ENCODE results near the gene DNALI1. TPM values are rescaled to one million over a fixed set of nuclear protein-coding genes. Genes with fewer than 3 reads are reported as not detected.
A peak's percentile ranks its signal among the peaks of the same experiment; 100 is the strongest.

The DNALI1 gene
- total RNA-seq, result not detected

DNA sequence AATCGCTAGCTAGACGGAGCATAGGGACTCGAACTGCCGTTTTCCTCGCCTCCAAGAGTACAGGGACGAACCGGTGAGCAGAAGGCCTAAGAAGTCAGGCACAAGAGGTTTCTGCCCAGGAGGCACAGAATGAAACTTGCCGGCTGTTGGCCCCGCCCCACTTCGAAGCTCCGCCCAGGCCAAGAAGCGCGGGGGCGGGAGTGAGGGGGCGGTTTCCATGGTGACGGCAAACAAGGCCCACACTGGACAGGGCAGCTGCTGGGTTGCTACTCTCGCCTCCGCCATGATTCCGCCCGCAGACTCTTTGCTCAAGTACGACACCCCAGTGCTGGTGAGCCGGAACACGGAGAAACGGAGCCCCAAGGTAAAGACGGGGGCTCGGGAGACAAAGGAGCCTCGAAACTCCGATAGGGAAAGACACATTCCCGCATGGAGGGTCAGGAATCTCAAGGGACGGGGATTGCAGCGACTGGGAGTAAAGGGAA lies at the start of gene DNALI1:
Gene DNALI1, plus strand, starts transcription at position 229 of the 485 bp plus-strand sequence. Its CDS starts 55 bp downstream, at position 284.
- ATAC-seq, result peak; percentile 31
- H3K27me3 Mint-ChIP-seq, result peaks cover 2% of the 10 kb centered on the region
- intact Hi-C loops (cut with micrococcal nuclease), result loop anchor here (5.0 kb wide), 1 partner anchor 126 kb away; no protein-coding TSS in a partner anchor

DNA sequence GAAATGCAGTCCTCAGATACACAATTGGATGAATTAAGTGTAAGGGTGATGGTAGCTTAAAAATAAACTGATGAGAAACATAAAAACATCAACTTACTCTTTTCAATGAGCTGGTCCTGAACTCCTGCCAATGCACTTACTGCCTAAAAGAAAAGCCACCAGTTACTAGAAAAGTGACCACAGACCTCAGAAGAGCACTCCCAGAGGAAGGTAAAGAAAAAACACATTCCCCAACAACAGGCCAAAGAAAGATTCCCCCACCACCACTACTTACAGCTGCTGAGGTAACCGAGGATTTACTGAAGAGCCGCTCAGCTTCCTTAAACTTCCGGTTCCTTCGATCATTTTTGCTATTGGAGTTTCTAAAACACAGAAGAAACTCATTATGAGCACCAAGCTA lies 47.6 kb upstream of the DNALI1 start:
- ATAC-seq (no peak), DNase-seq (no peak)
- no peak overlapping the region for H3K4me3 Mint-ChIP-seq
- POLR2A ChIA-PET, result interaction anchor here (0.9 to 1.0 kb wide), 2 partner anchors 10 to 14 kb away, joined by 3 read pairs; no protein-coding TSS in a partner anchor
- H3K9me3 Mint-ChIP-seq, result no peaks in the 10 kb centered on the region
- CTCF ChIA-PET, result interaction anchor here (0.8 to 1.8 kb wide), 8 partner anchors 9 to 58 kb away, joined by 3 to 12 read pairs (median 3); no protein-coding TSS in a partner anchor
- TF ChIP-seq, protein P1, sequence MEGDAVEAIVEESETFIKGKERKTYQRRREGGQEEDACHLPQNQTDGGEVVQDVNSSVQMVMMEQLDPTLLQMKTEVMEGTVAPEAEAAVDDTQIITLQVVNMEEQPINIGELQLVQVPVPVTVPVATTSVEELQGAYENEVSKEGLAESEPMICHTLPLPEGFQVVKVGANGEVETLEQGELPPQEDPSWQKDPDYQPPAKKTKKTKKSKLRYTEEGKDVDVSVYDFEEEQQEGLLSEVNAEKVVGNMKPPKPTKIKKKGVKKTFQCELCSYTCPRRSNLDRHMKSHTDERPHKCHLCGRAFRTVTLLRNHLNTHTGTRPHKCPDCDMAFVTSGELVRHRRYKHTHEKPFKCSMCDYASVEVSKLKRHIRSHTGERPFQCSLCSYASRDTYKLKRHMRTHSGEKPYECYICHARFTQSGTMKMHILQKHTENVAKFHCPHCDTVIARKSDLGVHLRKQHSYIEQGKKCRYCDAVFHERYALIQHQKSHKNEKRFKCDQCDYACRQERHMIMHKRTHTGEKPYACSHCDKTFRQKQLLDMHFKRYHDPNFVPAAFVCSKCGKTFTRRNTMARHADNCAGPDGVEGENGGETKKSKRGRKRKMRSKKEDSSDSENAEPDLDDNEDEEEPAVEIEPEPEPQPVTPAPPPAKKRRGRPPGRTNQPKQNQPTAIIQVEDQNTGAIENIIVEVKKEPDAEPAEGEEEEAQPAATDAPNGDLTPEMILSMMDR (IDR thresholded peaks at IDR 0.05), result no peak
- H3K36me3 Mint-ChIP-seq (ENCODE audit: low read depth), result peaks cover 52% of the 10 kb centered on the region
- H3K27me3 Mint-ChIP-seq, result no peaks in the 10 kb centered on the region
- H3K4me1 Mint-ChIP-seq (ENCODE audit: low read depth), result peaks cover 36% of the 10 kb centered on the region
- H3K27ac Mint-ChIP-seq, result peak overlapping the region; percentile 22
- intact Hi-C loops (cut with micrococcal nuclease), result no loop called here

More for the DNA sequence above, at the start of gene DNALI1:
- TF ChIP-seq, protein P1 (IDR thresholded peaks at IDR 0.05), result no peak
- ChIA-PET POLR2A (interaction anchor here (1.0 to 1.2 kb wide), 2 partner anchors 38 to 42 kb away, joined by 3 read pairs; partner anchors contain the start of gene MEAF6), CTCF (interaction anchor here (1.1 to 1.3 kb wide), 2 partner anchors 69 to 303 kb away, joined by 3 read pairs; partner anchors contain the start of gene MTF1)
- H3K4me1 Mint-ChIP-seq (ENCODE audit: low read depth), result peaks cover 24% of the 10 kb centered on the region
- H3K36me3 Mint-ChIP-seq (ENCODE audit: low read depth), result peaks cover 9% of the 10 kb centered on the region
- no peak within 1 kb of the TSS for H3K4me3 Mint-ChIP-seq
- no peak within 1 kb of the TSS for H3K27ac Mint-ChIP-seq
- DNase-seq, result peak; percentile 47
- H3K9me3 Mint-ChIP-seq, result peaks cover 2% of the 10 kb centered on the region

DNA sequence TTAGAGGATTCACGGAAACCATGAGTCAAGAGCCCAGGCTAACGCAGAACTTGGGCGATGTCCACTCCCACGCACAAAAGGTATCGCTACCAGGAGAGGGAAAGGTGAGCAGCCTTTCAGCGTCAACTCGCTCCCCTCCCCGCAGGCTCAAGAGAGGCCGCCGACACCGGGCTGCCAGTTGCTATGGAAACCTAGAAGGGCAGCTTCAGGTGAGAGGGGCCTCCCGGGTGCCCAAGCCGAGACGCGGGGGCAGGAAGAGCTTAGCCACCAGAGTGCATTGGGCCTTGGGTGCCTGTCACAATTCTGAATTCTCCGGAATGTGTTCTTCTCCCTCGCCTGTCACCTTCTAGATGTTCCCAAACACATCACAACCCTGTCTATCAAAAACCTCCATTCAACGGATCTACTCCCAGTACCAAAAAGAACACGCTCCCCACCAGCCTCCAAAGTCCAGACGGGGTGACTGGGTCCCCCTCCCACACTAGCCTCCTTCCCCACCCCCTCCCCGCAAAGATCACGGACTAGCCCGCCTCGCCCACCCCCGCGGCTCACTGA lies 42.9 kb upstream of the DNALI1 start:
- peak; percentile 62 for ATAC-seq
- peaks cover 42% of the 10 kb centered on the region for H3K4me1 Mint-ChIP-seq (ENCODE audit: low read depth)

DNA sequence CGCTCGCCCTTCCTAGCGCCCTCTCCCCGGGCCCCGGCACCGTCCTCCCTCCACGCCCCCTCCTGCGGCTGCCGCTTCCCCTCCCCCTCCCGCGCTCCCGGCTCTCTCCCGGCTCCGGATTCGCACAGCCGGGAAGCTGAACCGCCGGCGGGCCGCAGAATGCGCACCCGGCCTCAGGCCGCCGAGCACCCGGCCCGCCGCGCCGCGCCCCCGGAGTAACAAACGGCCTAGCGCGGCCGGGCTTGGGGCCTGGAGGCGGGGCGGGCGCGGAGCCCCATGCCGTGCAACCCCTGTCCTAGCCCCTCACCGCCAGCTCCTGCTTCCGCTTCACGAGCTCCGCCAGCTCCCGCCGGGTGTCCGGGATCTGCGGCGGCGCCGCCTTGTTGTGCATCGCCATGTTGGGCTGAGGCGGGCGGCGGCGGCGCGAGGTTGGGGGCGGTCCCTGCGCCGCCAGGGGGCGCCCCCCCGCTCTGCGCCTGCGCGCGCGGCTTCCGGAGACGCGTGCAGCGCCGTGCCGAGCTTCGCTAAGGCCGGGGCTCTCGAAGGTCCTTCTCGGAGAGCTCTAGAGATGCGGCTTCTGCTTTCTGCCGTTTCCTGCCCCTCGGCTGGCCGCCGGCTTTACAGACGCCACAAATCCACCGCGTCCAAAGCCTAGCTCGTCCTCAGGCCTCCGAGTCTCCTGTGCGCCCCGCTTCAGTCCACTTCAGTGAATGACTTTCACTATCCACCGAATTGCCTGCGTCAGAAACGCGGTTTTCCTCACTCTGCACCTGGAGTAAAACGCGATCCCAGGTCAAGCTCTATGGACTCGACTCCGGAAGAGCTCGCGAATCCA lies 42.2 kb upstream of the DNALI1 start, which contains the start of gene MEAF6:
Gene MEAF6, minus strand, starts transcription at position 417 of the 835 bp plus-strand sequence. Its CDS starts 20 bp downstream, at position 397.
- Mint-ChIP-seq H3K4me3 (peak within 1 kb of the TSS; percentile 98), H3K27ac (peak within 1 kb of the TSS; percentile 96), H3K27me3 (no peaks in the 10 kb centered on the region), H3K4me1 (ENCODE audit: low read depth) (peaks cover 42% of the 10 kb centered on the region), H3K36me3 (ENCODE audit: low read depth) (peaks cover 31% of the 10 kb centered on the region), H3K9me3 (no peaks in the 10 kb centered on the region)
- ATAC-seq, result peak; percentile 91
- TF ChIP-seq, protein P1 (IDR thresholded peaks at IDR 0.05), result peak; percentile 70
- ChIA-PET CTCF (interaction anchor here (0.8 to 4.5 kb wide), 16 partner anchors 10 to 167 kb away, joined by 3 to 37 read pairs (median 3); partner anchors contain the start of gene ZC3H12A), POLR2A (interaction anchor here (0.6 to 3.4 kb wide), 15 partner anchors 10 to 184 kb away, joined by 3 to 52 read pairs (median 4); partner anchors contain the start of genes GNL2, SNIP1 and ZC3H12A)
- DNase-seq, result peak; percentile 84
- intact Hi-C loops (cut with micrococcal nuclease), result loop anchor here (5.0 kb wide), 1 partner anchor 38 kb away; the partner anchor contains the start of gene SNIP1

More for the DNA sequence above, 42.9 kb upstream of the DNALI1 start:
- Mint-ChIP-seq H3K27ac (peak overlapping the region; percentile 94), H3K4me3 (peak overlapping the region; percentile 98), H3K9me3 (no peaks in the 10 kb centered on the region), H3K36me3 (ENCODE audit: low read depth) (peaks cover 30% of the 10 kb centered on the region), H3K27me3 (no peaks in the 10 kb centered on the region)
- TF ChIP-seq, protein P1 (IDR thresholded peaks at IDR 0.05), result no peak
- intact Hi-C loops (cut with micrococcal nuclease), result loop anchor here (5.0 kb wide), 1 partner anchor 38 kb away; the partner anchor contains the start of gene SNIP1
- CTCF ChIA-PET, result interaction anchor here (0.8 to 4.5 kb wide), 13 partner anchors 10 to 168 kb away, joined by 3 to 37 read pairs (median 3); partner anchors contain the start of gene ZC3H12A
- peak; percentile 84 for DNase-seq
- POLR2A ChIA-PET, result interaction anchor here (0.9 to 3.4 kb wide), 10 partner anchors 11 to 176 kb away, joined by 3 to 52 read pairs (median 4); partner anchors contain the start of genes GNL2 and ZC3H12A
